ENCODE measurements around the gene ZMYND12. TPM values are rescaled to one million over a fixed set of nuclear protein-coding genes. Genes with fewer than 3 reads are reported as not detected.
"Not testable (repeated sequence)": the region's sequence is repeated elsewhere in the genome, so short reads cannot be mapped to it uniquely, and the experiment has no call there.

The ZMYND12 gene
- 1 to 10 TPM in 1 of 2 experiments, under 1 TPM in 1; 0.64 to 1.6 TPM for total RNA-seq

- Mint-ChIP-seq H3K36me3 (ENCODE audit: low read depth) (peaks cover 34% of the 10 kb centered on the region), H3K4me1 (peaks cover 27% of the 10 kb centered on the region), H3K27ac (peak within 1 kb of the TSS; percentile 99), H3K27me3 (no peaks in the 10 kb centered on the region), H3K4me3 (peak within 1 kb of the TSS; percentile 80), H3K9me3 (ENCODE audit: low read depth) (no peaks in the 10 kb centered on the region)
- DNase-seq (peak; percentile 97), ATAC-seq (peak; percentile 92)
- intact Hi-C loops (cut with DNase I, micrococcal nuclease), result loop anchor here (1.0 to 10.0 kb wide), 13 partner anchors 63 to 1474 kb away; partner anchors contain the start of genes FOXJ3 (in 2 of the 2), YBX1 (in 2 of the 2), C1orf50 (in 1 of the 2) and CFAP57 (in 1 of the 2)
- CTCF ChIA-PET, result no interaction called here
- POLR2A ChIA-PET, result interaction anchor here (0.7 to 0.9 kb wide), 2 partner anchors 226 to 1062 kb away, joined by 3 to 4 read pairs; partner anchors contain the start of gene YBX1
Observed at GRCh38 chr1:42456010-42456753, at the start of gene ZMYND12, which contains the start of gene PPCS. Gene ZMYND12 (minus strand): TSS chr1:42456022. CDS start chr1:42455997, 25 bp downstream. Gene PPCS (plus strand): TSS chr1:42456543. CDS start chr1:42456566, 23 bp downstream.

- CTCF ChIA-PET, result no interaction called here
- ATAC-seq, result no peak
Observed at GRCh38 chr1:42504535-42505128, 48.8 kb upstream of the ZMYND12 start.

GRCh38 chr1:42502031-42502430, 46.2 kb upstream of the ZMYND12 start:
- Mint-ChIP-seq H3K9me3 (ENCODE audit: low read depth) (peaks cover 23% of the 10 kb centered on the region), H3K36me3 (ENCODE audit: low read depth) (peaks cover 30% of the 10 kb centered on the region)
- intact Hi-C loops (cut with DNase I, micrococcal nuclease); H3K27ac Mint-ChIP-seq; H3K4me1 Mint-ChIP-seq; H3K4me3 Mint-ChIP-seq; POLR2A ChIA-PET; H3K27me3 Mint-ChIP-seq; DNase-seq; ATAC-seq: not testable (repeated sequence)
- CTCF ChIA-PET, result interaction anchor here (0.7 kb wide), 1 partner anchor 507 kb away, joined by 3 read pairs; no protein-coding TSS in a partner anchor

More at GRCh38 chr1:42504535-42505128, 48.8 kb upstream of the ZMYND12 start:
- Mint-ChIP-seq H3K27me3 (no peaks in the 10 kb centered on the region), H3K36me3 (ENCODE audit: low read depth) (peaks cover 44% of the 10 kb centered on the region), H3K4me1 (no peaks in the 10 kb centered on the region), H3K4me3 (no peak overlapping the region), H3K9me3 (ENCODE audit: low read depth) (peaks cover 27% of the 10 kb centered on the region), H3K27ac (no peak overlapping the region)
- intact Hi-C loops (cut with DNase I, micrococcal nuclease), result no loop called here
- no peak for DNase-seq
- POLR2A ChIA-PET, result no interaction called here

GRCh38 chr1:42490237-42490636, 34.4 kb upstream of the ZMYND12 start:
- DNase-seq (no peak), ATAC-seq (no peak)
- Mint-ChIP-seq H3K4me3 (no peak overlapping the region), H3K36me3 (ENCODE audit: low read depth) (peaks cover 8% of the 10 kb centered on the region), H3K9me3 (ENCODE audit: low read depth) (peaks cover 2% of the 10 kb centered on the region), H3K27ac (no peak overlapping the region), H3K27me3 (no peaks in the 10 kb centered on the region), H3K4me1 (no peaks in the 10 kb centered on the region)
- intact Hi-C loops (cut with DNase I, micrococcal nuclease), result no loop called here
- ChIA-PET CTCF (interaction anchor here (0.6 kb wide), 1 partner anchor 11 kb away, joined by 3 read pairs; no protein-coding TSS in a partner anchor), POLR2A (no interaction called here)

- DNase-seq (no peak), ATAC-seq (no peak)
- no peaks in the 10 kb centered on the region for H3K27me3 Mint-ChIP-seq
- H3K4me3 Mint-ChIP-seq, result no peak overlapping the region
- intact Hi-C loops (cut with DNase I, micrococcal nuclease), result no loop called here
- H3K9me3 Mint-ChIP-seq (ENCODE audit: low read depth), result no peaks in the 10 kb centered on the region
- H3K4me1 Mint-ChIP-seq, result no peaks in the 10 kb centered on the region
- CTCF ChIA-PET, result no interaction called here
- no peak overlapping the region for H3K27ac Mint-ChIP-seq
- H3K36me3 Mint-ChIP-seq (ENCODE audit: low read depth), result peaks cover 3% of the 10 kb centered on the region
- POLR2A ChIA-PET, result no interaction called here
Observed at GRCh38 chr1:42484382-42484781, 28.6 kb upstream of the ZMYND12 start.

GRCh38 chr1:42482635-42483153, 26.9 kb upstream of the ZMYND12 start:
- H3K4me1 Mint-ChIP-seq, result no peaks in the 10 kb centered on the region
- no peak overlapping the region for H3K27ac Mint-ChIP-seq
- no peak for DNase-seq
- intact Hi-C loops (cut with DNase I, micrococcal nuclease), result no loop called here
- H3K4me3 Mint-ChIP-seq, result no peak overlapping the region
- no peak for ATAC-seq
- ChIA-PET POLR2A (no interaction called here), CTCF (no interaction called here)
- H3K36me3 Mint-ChIP-seq (ENCODE audit: low read depth), result peaks cover 3% of the 10 kb centered on the region
- H3K27me3 Mint-ChIP-seq, result no peaks in the 10 kb centered on the region
- H3K9me3 Mint-ChIP-seq (ENCODE audit: low read depth), result no peaks in the 10 kb centered on the region

GRCh38 chr1:42480921-42481320, 25.1 kb upstream of the ZMYND12 start:
- H3K36me3 Mint-ChIP-seq (ENCODE audit: low read depth), result peaks cover 3% of the 10 kb centered on the region
- no peaks in the 10 kb centered on the region for H3K4me1 Mint-ChIP-seq
- no peaks in the 10 kb centered on the region for H3K9me3 Mint-ChIP-seq (ENCODE audit: low read depth)
- H3K27me3 Mint-ChIP-seq, result no peaks in the 10 kb centered on the region
- no peak overlapping the region for H3K4me3 Mint-ChIP-seq
- DNase-seq (no peak), ATAC-seq (no peak)
- intact Hi-C loops (cut with DNase I, micrococcal nuclease), result no loop called here
- no peak overlapping the region for H3K27ac Mint-ChIP-seq
- ChIA-PET CTCF (interaction anchor here (0.6 kb wide), 1 partner anchor 186 kb away, joined by 4 read pairs; no protein-coding TSS in a partner anchor), POLR2A (interaction anchor here (0.7 kb wide), 1 partner anchor 27 kb away, joined by 9 read pairs; no protein-coding TSS in a partner anchor)

- CTCF ChIA-PET, result no interaction called here
- no peak overlapping the region for H3K27ac Mint-ChIP-seq
- POLR2A ChIA-PET, result no interaction called here
- intact Hi-C loops (cut with DNase I, micrococcal nuclease), result no loop called here
- peak; percentile 53 for ATAC-seq
- peaks cover 3% of the 10 kb centered on the region for H3K36me3 Mint-ChIP-seq (ENCODE audit: low read depth)
- H3K4me3 Mint-ChIP-seq, result no peak overlapping the region
- DNase-seq, result no peak
- H3K4me1 Mint-ChIP-seq, result no peaks in the 10 kb centered on the region
- H3K9me3 Mint-ChIP-seq (ENCODE audit: low read depth), result no peaks in the 10 kb centered on the region
- no peaks in the 10 kb centered on the region for H3K27me3 Mint-ChIP-seq
Observed at GRCh38 chr1:42479621-42480020, 23.8 kb upstream of the ZMYND12 start.

GRCh38 chr1:42477775-42478174, 22.0 kb upstream of the ZMYND12 start:
- no peak overlapping the region for H3K4me3 Mint-ChIP-seq
- CTCF ChIA-PET, result no interaction called here
- H3K36me3 Mint-ChIP-seq (ENCODE audit: low read depth), result no peaks in the 10 kb centered on the region
- H3K27me3 Mint-ChIP-seq, result no peaks in the 10 kb centered on the region
- POLR2A ChIA-PET, result no interaction called here
- no peaks in the 10 kb centered on the region for H3K9me3 Mint-ChIP-seq (ENCODE audit: low read depth)
- H3K4me1 Mint-ChIP-seq, result no peaks in the 10 kb centered on the region
- no peak for DNase-seq
- no peak overlapping the region for H3K27ac Mint-ChIP-seq
- intact Hi-C loops (cut with DNase I, micrococcal nuclease), result no loop called here
- no peak for ATAC-seq

- H3K9me3 Mint-ChIP-seq (ENCODE audit: low read depth); DNase-seq; CTCF ChIA-PET; H3K27me3 Mint-ChIP-seq; H3K36me3 Mint-ChIP-seq (ENCODE audit: low read depth); ATAC-seq; H3K27ac Mint-ChIP-seq; POLR2A ChIA-PET; H3K4me3 Mint-ChIP-seq; H3K4me1 Mint-ChIP-seq; intact Hi-C loops (cut with DNase I, micrococcal nuclease): not testable (repeated sequence)
Observed at GRCh38 chr1:42477354-42477753, 21.5 kb upstream of the ZMYND12 start.

- ChIA-PET CTCF (no interaction called here), POLR2A (no interaction called here)
- Mint-ChIP-seq H3K27ac (no peak overlapping the region), H3K4me1 (no peaks in the 10 kb centered on the region), H3K9me3 (ENCODE audit: low read depth) (no peaks in the 10 kb centered on the region), H3K36me3 (ENCODE audit: low read depth) (no peaks in the 10 kb centered on the region), H3K27me3 (no peaks in the 10 kb centered on the region), H3K4me3 (no peak overlapping the region)
- no peak for ATAC-seq
- no peak for DNase-seq
- intact Hi-C loops (cut with DNase I, micrococcal nuclease), result no loop called here
Observed at GRCh38 chr1:42476605-42477004, 20.8 kb upstream of the ZMYND12 start.

- Mint-ChIP-seq H3K36me3 (ENCODE audit: low read depth) (no peaks in the 10 kb centered on the region), H3K4me1 (no peaks in the 10 kb centered on the region), H3K27me3 (peaks cover 2% of the 10 kb centered on the region), H3K4me3 (no peak overlapping the region), H3K9me3 (ENCODE audit: low read depth) (no peaks in the 10 kb centered on the region), H3K27ac (no peak overlapping the region)
- intact Hi-C loops (cut with DNase I, micrococcal nuclease), result no loop called here
- CTCF ChIA-PET, result no interaction called here
- POLR2A ChIA-PET, result no interaction called here
- DNase-seq (no peak), ATAC-seq (no peak)
Observed at GRCh38 chr1:42469727-42470126, 13.9 kb upstream of the ZMYND12 start.
